Daoy (cell line): Measurements from ENCODE around the gene FANCI. TPM values are rescaled to one million over a fixed set of nuclear protein-coding genes. Genes with fewer than 3 reads are reported as not detected.
"Not testable (repeated sequence)": the region's sequence is repeated elsewhere in the genome, so short reads cannot be mapped to it uniquely, and the experiment has no call there.

Experiments used
- DNase-seq: peaks from one replicate; pipeline ENCODE4 v3.0.0-alpha.2; 2015; ENCODE audit warnings: low read depth
- total RNA-seq: library from RNA; depleted of rRNA; stranded (reverse); fragments of >200 nt; shearing (Covaris generic); gene quantifications from 2 replicates; pipeline ENCODE4 v1.2.3, GENCODE V29; 2014

The FANCI gene
- total RNA-seq, 1 experiment from 2014 or later, result 39.1 TPM

- DNase-seq, result no peak
These were observed 18.2 kb upstream of the FANCI start for GRCh38 chr15:89225588-89225987.

DNA sequence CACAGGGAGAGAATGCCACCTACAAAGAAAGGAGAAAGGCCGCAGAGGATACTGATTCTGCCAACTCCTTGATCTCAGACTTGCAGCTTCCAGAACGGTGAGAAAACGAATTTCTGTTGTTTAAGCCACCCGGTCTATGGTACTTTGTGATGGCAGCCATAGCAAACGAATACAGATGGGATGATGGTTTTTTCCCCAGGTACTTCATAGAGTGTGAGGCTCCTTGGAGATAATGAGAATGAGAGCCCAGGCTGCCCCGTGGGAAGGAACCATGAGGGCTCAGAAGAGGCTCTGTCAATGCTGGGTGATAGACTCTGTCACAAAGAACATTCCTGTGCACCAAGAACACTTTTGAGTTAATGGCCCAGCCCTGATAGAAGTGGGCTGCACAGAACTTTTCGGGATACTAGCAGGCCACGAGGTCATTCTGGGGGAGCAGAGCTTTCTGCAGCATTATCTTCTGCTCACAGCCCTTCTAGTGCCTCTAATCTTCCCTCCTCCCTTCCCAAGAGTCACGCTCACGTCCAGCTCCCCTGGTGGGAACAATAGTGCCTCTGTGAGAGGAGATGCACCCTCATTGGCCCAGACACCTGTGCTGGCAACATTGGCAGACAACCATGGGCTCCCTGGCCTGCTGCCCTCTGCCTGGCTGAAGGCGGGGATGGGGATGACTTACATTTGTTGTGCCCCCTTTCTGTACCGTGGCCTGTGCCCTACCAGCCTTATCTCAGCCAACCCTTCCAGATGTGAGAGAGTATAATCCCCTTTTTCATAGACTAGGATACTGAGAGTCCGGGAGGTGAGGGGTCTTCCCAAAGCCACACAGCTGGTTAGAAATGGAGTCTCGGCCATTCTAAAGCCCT is 17.2 kb upstream of the FANCI start:
- no peak for DNase-seq

GRCh38 chr15:89227425-89227824 is 16.4 kb upstream of the FANCI start:
- no peak for DNase-seq

DNA sequence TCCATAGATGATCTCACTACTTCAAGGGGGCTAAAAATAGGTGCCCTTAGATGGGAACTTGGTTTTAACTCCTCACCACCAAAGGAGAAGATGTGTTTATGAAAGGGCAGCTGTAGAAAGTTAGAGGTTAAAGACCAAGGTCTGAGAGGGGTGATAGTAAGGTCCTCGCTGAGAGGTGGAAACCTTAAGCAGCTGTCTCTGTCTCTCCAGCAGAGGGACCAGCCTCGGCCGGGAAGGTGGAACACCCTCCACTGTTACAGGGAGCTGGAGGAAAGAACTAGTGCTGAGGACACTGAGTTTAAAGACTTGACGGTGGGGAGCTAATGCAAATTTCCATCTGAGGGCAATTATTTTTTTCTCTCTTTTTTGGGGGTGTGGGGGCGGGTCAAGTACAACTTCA is 13.5 kb upstream of the FANCI start:
- DNase-seq, result no peak

DNA sequence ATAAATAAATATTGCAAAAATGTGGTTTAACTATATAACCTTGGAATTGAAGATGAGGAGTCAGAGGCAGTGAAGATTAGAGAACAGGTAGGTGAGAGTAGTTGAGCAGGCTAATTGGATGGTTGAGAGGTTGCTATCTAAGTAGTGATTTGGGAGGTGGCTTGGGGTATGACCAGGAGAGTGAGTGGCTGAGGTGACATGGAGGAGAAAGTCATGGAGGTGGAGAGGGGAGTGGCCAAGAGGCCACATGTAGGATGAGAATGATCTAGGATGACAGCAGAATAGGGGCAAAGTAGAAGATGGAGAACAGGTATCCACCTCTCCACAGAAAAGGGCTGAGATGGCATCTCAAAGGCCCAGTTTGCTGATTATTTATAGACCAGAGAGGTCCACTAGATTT is 11.9 kb upstream of the FANCI start:
- no peak for DNase-seq

GRCh38 chr15:89239883-89240810 is 3.6 kb upstream of the FANCI start:
- not testable (repeated sequence) for DNase-seq

DNA sequence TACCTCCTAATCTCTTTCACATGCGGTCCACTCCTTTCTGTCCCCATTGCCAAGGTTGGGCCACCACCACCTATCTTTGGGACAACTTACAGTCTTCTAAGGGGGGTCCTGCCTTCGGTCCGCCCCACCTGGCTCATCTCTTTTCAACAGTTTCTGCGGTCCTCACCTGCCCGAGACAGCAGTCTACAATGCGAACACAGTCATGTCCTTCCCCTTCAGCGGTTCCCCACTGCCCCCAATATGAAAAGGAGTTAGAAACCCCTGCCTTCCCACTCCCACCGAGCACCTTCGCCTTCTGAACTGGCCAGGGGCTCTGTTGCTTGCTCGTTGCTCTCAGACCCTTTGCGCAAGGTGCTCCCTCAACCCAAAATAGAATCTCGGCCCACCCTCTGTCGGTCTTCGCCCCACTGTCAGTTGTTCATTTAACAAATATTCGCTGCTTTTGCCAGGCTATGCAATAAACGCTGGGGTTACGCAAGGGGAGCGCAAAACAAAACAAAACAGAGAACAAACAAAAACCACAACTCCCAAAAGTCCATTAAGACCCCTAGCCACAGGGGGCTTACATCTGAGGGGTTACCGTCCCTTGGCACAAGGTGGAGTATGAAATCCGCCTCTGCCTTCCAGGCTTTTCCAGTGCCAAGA is 611 bp upstream of the FANCI start:
- no peak for DNase-seq

DNA sequence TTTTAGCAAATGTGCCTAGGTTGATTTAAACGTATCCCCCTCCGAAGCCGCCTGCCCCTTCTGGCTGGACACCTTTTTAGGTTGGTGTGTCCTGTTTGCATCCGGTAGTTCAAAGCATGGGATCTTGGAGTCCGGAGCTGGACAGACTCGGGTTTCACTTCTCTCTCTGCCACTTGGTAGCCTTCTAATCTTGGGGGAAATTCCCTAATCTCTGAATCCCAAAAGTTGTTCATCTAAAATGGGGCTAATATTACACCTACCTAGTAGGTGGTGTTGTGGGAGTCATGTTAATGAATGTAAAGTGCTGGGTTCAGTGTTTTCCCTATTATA is 760 bp downstream of the FANCI start:
- DNase-seq, result no peak

GRCh38 chr15:89247446-89247845 is 3.7 kb downstream of the FANCI start:
- DNase-seq, result no peak

- no peak for DNase-seq
These were observed 4.8 kb downstream of the FANCI start for GRCh38 chr15:89248584-89248983.

- DNase-seq, result not testable (repeated sequence)
These were observed 6.4 kb downstream of the FANCI start for GRCh38 chr15:89250142-89250541.

DNA sequence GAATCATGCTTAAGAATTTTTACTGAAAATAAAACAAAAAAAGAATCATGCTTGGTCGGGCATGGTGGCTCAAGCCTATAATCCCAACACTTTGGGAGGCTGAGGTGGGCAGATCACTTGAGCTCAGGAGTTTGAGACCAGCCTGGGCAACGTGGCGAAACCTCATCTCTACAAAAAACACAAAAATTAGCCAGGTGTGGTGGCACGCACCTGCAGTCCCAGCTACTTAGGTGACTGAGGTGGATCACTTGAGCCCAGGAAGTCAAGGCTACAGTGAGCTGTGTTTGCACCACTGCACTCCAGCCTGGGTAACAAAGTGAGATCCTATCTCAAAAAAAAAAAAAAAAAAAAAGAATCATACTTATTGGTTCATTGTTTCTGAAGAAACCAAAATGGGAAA is 33.5 kb downstream of the FANCI start:
- not testable (repeated sequence) for DNase-seq

GRCh38 chr15:89278307-89278706 is 34.5 kb downstream of the FANCI start:
- DNase-seq, result no peak

GRCh38 chr15:89282631-89283030 is 38.9 kb downstream of the FANCI start:
- no peak for DNase-seq

DNA sequence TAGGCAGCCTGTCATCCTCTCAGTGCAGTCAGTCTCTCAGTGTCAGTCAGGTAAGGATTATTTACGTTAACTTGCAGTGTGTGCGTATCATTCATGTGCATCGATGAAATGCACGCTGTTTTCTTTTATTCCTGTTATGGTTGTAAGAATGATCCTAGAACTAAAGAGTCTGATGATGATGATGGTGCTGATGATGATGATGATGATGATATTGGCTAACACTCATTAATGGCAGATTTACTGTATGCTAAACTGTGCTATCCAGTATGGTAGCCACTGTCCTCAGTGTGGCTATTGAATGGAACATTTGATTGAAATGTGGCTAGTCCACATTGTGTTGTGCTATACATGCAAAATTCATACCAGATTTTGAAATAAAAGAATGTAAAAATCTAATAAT is 39.4 kb downstream of the FANCI start:
- no peak for DNase-seq

DNA sequence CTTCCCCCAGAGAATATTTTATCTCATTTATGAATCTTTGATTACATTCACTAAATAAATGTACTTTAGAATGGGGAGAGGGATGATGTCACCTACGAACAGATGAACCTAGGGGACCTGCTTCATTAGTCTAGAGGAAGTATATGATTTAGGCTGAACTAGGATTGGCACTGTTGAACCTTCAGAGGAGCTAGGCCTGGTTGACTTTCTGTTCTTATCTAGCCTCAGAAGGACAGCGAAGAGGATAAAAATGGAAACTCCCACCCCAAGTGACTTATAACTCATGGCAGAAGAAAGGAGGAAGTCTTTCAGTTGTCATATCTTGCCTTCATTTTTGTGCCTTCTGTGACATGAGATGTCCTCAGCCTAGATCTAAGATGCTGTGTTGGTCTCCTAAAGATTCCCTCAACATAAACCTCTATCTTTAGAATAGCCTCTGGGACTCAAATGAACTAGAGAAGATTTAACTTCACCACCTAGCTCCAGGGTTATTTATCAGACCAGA is 48.2 kb downstream of the FANCI start:
- no peak for DNase-seq

GRCh38 chr15:89293012-89293411 is 49.2 kb downstream of the FANCI start:
- DNase-seq, result no peak

- DNase-seq, result peak; percentile 15
These were observed 56.1 kb downstream of the FANCI start for GRCh38 chr15:89299896-89300295.

DNA sequence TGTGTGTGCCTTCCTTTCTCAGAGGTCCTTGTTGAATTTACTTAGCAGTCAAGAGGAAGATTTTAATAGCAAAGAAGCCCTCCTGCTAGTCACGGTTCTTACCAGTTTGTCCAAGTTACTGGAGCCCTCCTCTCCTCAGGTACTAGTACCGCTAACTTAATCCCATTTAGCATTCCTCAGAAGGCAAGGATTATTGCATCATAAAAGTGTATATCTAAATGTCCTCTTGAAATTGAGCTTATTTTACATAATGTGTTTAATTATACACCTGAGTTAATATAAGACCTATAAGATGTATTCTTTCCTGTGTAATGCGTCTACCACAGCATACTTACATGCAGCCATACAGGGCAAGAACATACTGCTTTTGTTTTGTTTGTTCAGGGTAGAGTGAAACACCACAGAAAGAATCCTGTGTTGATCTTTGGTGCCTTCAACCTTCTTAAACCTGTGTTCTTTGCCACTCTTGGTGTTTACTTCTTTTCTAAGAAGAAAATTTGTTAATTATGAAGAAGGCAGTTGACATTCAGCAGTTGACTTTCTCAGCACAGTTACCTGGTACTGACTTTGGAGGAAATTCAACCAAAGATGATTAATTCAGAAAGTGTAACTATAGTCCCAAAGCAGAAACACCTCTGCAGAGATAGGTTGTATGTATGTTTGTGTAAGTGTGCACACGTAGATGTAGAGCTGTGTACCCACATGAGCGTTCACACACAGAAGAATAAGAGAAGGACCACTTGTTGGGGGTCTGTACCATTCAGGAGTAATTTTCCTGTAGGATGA is 57.7 kb downstream of the FANCI start:
- no peak for DNase-seq

GRCh38 chr15:89303986-89304385 is 60.2 kb downstream of the FANCI start:
- no peak for DNase-seq

- DNase-seq, result no peak
These were observed 61.6 kb downstream of the FANCI start for GRCh38 chr15:89305395-89305794.
